GM19397 (cell line): Measurements from ENCODE around the gene WNT6.
"Not testable (repeated sequence)": the region's sequence is repeated elsewhere in the genome, so short reads cannot be mapped to it uniquely, and the experiment has no call there.

Experiments used
- ATAC-seq: cut with Tn5 transposase; IDR thresholded peaks from one replicate; pipeline ENCODE4 v1.9.1; 2021; ENCODE audit warnings: mild to moderate bottlenecking, moderate library complexity; ENCODE audit not compliant: unreplicated experiment

Gene WNT6

DNA sequence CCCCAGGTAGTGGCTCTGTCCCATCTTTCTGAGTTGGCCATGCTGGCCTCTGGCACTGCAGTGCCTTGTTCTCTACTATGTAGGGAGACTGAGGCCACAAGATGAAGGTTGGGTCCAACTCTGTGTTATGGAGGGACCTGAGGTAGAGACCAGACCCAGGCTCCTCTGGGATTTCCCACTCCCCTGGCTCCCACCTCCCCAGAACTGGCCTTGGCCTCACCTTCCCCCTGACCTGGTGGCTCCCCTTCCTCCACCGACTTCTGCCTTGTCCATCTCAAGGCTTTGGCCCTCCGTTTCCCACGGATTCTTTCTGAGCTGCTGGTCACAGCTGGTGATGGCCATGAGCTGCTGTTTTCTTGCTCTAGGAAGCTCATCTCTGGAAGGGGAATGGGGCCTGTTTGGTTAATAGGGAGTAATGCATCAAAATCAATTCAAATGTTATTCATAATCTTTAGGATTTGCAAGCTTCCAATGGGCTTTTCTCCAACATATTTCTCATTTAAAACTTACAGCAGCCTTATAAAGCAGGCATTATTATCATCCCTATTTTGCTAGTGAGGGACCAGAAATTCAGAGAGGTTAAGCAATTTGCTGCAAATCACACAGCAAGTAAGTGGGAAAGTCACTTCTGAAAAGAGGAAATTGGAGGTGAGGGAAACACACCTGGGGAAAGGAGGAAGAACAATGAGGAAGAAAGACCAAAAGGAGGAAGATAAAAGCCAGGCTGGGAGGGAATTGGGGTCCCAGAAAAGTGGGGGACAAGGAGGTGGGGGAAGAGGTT lies 28.9 kb upstream of the WNT6 start:
- ATAC-seq: no peak

DNA sequence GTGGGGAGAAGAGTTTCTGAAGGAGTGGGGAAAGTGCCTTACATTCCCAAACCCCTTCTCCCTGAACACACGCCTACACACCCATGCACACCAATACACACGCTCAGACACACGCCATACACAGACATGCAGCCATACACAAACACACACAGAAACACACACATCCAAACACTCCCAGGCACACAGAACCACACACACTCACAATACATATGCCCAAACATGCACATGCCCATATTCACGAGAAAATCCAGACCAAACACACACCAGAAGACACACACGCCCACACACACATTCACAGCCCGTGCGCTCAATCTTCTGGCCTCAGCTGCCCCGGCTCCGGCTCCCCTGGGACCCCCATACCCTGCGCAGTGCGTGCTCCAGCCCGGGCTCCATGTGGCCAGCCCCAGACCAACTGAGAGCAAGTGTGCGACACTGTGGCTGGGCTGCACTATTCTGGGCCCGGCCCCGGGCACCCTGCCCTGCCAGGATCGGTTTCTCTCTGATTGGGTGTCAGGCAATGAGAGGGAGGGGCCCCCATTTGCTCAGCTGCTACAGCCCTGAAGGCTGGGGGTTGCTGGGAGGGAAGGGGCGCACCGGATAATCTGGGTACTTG lies 28.1 kb upstream of the WNT6 start, which contains the start of gene PRKAG3:
Gene PRKAG3 (minus strand): TSS at position 426 of the 613 bp plus-strand sequence.
- no peak for ATAC-seq

DNA sequence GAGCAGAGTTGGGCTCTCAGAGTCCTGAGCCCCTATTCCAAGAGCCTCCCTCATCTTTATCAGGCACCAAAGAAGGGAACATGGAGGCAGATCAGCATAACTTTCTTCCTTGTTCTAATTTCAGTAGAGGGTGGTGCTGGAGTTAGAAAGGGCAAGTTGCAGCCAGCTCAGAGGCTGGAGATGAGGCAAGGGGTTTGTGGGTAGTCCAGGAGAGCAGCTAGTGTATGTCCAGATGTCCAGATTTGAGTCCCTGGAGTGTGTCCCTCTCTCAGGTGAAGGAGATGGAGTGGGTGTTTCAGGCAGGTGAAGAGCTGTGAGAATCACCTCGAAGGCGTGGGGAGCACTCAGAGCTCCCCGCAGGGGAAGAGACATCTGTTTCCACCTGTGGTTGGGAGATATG lies 27.5 kb upstream of the WNT6 start:
- ATAC-seq: no peak

DNA sequence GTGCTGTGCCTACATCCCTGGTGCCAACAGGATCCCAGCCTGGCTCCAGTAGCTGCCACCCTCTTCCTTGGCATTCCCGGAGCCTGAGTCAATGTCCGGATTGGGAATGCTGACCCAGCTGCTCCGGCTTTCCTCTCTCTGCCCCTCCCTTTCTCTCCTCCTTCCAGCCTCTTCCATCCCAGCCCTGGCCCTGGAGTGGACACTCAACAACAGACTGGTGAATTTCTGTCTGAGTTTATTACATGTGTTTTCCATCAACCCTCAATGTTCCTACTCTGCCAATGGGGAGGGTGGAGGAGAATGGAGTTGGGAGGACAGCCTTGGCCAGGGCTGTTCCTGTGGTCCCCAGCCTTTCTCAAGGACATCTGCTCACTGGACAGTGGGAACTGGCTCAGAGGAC lies 27.1 kb upstream of the WNT6 start:
- no peak for ATAC-seq

DNA sequence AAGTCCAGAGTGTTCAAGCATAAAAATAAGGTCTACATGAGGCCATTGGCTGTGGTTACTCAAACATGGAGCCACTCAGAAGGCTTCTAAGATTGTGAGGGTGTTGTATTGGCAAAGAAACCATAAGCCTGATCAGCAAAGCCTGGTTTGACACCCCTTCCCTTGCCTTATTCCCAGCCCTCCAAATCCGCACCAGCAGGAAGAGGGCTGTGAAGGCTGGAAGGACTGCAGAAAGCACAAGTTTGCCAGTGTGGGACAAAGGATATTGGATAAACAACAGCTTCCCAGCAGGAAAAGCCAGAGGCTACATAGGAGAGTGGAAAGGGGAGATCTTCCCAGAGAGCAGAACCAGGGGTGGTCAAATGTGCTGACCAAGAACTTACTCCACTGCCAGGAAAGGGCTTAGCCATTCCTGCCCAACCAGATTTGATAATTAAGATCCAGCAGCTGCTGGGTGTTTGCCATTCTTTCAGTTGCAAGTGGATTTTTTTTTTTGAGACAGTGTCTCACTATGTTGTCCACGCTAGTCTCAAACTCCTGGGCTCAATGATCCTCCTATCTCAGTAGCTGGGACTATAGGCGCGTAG lies 26.5 kb upstream of the WNT6 start:
- ATAC-seq: no peak

DNA sequence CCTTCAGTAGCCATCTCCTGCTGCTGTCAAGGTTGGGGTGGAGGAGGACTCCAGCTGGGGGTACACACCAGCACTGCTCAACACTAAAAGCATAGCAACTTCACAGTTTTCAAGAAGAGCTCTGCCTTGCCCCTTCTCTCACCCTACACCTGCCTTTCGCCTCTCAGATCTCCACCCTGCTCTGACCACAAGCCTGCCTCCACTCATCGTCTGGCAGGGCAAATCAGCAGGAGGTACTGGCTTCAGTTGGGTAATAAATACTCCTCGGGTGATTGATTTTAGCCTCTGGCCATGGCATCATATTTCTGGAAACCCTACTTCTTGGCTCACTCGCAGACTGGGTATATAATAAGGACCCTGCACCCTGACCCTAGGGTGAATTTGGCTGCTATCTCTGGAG lies 24.9 kb upstream of the WNT6 start:
- no peak for ATAC-seq

DNA sequence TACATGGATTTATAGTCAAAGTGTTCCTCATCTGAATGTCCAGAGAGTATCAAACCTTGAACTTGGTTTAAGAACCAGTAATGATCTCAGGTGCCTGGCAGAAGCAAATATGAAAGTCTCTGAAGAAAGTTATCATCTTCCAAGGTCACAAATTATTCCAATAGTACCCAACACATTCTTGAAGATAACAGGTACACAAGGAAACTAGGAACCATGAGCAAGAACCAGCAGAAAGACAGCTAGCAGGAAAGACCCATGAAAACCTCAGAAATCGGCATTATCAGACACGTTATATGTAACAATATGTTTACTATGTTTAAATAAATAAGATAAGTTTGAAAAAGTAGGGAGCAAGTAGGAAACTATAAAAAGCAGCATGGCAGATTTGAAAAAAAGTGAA lies 22.1 kb upstream of the WNT6 start:
- ATAC-seq: no peak

DNA sequence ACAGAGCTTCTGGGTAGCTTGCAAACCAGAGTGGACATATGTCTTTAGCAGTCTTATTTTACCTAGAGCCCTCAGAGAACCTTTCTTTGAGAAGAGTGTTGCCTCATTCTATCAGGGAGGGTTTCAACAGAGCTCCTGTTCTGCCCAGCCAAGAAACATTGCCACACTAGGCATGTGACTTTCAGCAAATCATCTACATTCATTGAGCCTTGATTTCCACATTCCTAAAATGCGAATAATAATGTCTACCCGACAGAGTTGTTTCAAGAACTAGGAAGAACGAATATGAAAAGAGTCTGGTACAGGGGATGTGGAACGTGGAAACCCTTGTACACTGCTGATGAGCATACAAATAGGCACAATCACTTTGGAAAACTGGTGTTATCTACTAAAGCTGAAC lies 20.2 kb upstream of the WNT6 start:
- no peak for ATAC-seq

DNA sequence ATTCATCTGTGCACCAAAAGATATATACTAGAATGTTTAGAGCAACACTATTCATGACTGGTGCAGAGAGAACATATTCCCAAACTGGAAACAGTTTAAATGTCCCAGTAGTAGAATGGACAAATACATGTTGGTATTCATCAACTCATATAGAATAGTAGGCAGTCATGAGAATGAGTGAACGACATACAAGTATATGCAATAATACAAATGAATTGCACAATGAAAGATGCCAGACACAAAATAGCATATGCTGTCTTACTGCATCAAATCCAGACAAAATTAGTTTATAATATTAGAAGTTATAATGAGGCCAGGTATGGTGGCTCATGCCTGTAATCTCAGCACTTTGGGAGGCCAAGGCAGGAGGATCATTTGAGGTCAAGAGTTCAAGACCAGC lies 19.7 kb upstream of the WNT6 start:
- no peak for ATAC-seq

DNA sequence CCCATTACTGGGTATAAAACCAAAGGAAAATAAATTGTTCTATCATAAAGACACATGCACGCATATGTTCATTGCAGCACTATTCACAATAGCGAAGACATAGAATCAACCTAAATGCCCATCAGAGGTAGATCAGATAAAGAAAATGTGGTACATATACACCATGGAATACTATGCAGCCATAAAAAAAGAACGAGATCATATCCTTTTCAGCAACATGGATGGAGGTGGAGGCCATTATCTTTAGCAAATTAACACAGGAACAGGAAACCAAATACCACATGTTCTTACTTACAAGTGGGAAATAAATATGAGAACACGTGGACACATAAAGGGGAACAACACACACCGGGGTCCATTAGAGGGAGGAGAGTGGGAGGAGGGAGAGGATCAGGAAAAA lies 15.3 kb upstream of the WNT6 start:
- ATAC-seq: not testable (repeated sequence)

DNA sequence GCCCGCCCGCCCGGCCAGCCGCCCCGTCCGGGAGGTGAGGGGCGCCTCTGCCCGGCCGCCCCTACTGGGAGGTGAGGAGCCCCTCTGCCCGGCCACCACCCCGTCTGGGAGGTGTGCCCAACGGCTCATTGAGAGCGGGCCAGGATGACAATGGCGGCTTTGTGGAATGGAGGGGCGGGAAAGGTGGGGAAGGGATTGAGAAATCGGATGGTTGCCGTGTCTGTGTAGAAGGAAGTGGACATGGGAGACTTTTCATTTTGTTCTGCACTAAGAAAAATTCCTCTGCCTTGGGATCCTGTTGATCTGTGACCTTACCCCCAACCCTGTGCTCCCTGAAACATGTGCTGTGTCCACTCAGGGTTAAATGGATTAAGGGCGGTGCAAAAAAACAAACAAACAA lies 12.6 kb upstream of the WNT6 start:
- not testable (repeated sequence) for ATAC-seq

DNA sequence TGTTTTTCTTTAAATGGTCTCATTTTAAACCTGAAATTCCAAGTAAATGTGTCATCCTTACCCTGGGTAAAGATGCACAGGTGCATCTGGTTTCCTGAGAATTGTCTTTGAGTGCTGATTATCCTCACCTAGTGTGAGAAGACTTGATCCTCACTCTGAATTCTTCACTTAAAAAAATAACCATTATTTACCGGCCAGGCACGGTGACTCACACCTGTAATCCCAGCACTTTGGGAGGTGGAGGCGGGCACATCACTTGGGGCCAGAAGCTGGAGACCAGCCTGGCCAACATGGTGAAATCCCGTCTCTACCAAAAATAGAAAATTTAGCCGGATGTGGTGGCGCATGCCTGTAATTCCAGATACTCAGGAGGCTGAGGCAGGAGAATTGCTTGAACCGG lies 9.9 kb upstream of the WNT6 start:
- no peak for ATAC-seq

DNA sequence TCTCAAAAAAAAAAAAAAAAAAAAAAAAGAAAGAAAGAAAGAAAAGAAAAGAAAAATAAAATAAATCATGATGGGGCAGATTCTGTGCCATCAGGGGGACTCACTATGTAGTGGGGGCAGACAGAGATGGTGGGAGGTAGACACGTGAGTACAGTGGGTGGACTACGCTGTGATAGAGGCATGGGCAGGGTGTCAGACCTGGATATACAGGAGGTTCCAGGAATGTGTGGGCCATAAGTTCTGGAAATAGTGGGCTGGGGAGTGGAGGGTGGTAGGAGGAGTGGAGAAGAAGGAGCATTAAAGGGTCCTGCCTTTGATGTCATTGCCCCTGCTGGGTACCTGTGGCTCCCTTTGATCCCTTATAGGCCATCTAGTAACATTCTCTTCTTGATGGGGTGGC lies 8.8 kb upstream of the WNT6 start:
- no peak for ATAC-seq

DNA sequence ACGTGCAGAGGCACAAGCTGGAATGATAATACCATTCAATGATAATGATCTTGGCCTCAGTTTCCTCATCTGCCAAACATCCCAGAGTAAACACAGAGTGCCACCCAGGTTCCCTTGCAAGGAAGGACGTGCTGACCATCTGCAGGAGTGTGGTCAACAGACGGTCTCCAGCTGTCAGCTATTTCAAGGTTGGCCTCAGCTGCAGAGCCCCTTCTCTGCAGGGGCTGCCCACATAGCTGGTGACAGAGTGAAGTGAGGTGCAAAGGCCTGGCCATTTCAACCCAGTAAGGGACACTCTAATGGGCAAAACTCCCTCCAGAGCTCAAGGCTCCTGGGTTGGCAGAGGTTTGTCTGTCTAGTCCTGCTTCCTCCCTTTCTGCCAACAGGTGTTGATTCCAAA lies 8.3 kb upstream of the WNT6 start:
- no peak for ATAC-seq

DNA sequence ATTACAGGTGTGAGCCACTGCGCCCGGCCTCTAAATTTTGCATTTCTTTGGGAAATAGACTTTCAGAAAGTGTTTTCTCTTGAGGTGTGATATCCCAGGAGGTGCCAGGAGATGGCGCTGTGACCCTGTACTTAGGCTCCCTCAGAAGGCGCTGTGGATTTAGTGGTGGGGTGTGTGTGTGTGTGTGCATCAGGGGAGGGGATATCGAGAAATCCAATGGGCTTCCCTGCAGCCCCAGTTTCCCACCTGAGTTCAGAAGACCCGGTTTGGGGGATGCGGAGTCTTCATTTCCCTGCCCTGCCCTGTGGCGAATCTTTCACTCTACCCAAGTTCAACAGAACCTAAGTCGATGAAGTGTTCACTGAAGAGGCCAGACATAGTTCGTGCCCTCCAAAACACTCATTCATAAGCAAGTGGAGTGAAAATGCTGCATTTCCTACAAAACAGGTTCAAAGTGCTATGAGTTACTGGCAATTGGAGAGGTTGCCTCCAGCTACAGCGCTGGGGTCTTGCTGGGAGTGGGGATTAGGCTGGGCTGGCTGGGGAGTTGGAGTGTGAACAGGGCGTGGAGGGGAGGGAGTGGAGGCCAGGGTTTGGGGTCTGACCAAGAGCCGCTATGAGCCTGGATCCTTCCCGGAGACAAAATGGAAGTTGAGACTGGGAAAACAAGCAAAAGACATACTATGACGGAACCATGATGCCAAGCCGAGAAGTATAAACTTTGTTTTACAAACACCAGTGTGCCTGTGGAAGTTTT lies 6.5 kb upstream of the WNT6 start:
- ATAC-seq: no peak

DNA sequence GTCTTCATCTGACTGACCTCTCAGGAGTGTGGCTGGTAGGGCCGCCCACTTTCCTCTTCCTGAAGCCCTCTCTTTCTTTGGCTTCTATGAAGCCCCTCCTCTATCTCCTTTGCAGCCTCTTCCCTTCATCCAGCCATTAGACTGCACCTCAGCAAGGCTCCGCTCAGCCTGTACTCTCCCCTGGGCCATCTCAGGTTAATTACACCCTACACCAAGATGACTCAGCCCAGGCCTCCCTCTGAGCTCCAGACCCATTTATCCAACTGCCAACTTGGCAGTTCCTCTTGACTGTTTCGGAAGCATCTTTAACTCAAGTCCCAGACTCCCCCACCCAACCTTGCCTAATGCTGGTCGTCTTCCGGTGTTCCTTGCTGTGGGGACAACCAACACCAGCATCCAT lies 5.8 kb upstream of the WNT6 start:
- no peak for ATAC-seq

DNA sequence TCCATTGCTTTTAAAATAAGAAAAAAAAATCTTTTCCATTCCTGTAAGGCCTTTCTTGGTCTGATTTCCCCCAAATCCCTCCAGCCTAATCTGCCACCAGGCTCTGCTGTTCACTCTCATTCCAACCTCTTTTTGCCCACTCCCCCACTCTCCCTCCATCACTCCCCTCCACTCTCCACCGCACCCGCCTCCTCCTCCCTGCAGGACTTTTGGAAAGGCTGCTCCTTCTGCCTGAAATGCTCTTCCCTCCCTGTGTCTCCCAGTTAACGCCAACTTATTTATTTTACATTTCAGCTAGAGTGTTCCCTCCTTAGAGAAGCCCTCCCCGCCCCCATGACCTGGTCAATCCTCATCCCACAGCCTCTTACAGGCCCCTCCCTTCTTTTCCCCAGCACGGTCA lies 4.7 kb upstream of the WNT6 start:
- ATAC-seq: no peak

DNA sequence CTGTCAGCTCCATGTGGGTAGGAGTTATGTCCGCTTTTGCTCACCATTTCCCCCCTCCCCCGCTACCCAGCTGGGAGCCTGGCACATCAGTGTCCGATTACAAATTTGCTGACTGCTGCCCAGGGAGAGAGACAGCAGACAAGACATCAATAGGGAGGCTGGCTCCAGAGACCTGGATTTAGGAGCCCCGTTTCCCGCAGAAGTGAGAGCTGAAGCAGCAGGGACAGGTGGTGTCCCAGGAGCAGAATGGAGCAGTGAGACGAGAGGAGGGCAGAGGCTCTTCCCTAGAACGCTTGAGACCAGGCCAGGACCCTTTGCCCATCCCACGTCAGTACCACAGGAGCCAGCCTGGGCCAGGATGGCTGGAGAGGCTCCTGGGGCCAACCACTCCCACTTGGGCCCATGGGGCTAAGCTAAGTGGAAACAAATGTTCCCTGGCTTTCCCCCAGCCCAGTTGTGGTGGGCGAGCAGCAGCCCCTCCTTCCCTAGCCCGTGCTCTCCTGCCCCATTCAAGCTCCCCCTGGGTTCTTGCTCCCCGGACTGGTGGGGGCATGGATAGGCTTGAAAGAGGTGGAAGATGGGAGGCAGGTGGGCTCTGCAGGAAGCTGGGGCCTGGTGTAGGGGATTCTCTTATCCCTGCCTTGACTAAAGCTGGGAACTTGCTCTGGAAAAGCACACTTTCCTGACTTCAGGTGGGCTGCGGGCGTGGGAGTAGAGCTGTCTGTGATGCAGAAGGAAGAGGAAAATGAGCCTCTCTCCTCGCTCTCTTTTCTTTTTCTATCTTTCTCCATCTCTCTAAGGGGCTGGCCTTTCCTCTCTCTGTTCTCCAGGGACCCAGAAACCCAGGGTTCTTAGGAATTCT lies 4.1 kb upstream of the WNT6 start:
- ATAC-seq: no peak

DNA sequence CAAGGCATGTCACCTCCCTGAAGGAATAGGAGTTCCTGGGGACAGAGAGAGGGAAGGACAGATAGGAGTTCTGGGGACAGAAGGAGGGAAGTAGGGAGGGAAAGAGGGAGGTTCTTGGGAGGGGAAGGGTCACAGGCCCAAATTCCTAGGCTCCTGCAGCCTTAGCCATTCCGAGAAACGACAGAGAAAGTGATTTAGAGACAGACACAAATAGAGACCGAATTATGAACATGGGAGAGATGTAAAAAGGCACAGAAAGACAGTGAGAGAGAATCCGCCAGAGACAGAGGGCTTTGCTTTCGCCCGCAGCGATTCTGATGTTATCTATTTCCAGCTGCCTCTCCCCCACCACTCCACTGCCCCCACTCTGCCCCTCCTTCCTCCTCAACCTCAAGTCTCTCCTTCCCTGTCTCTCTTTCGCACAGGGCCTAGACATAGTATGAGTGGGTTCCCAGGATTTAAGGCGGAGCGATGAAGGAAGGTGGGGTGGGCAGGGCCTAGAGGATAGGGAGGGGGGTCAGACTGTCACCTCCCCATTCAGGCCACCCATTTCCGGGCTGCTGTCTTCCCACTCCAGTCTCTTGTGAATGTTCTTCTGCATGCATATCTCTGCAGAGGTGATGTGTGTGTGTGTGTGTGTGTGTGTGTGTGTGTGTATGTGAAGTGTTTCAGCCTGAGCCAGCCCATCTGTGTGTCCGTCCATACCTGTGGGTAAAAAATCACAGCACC lies 3.3 kb upstream of the WNT6 start:
- no peak for ATAC-seq

DNA sequence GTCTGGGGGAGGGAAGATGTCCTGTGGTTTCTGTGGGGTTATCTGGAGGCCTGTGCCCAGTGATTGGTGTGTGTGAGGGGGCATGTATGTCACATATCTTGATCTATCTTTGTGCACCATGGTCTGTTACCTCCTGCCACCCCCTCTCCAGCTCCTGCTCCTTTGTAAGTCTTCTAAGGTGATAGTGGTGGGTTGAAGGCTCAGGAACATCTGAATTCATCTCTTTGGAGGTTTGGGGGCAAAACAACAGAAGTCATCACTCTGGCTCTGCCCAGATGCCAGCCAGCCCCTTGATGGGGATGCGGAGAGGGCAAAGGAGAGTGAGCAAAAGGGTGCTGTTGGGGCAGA lies 2.7 kb upstream of the WNT6 start:
- ATAC-seq: no peak
